ENCODE measurements around the gene MALT1. TPM values are rescaled to one million over a fixed set of nuclear protein-coding genes. Genes with fewer than 3 reads are reported as not detected.

MALT1 gene
- total RNA-seq, 1 experiment from 2014 or later, result 22.6 TPM

DNA sequence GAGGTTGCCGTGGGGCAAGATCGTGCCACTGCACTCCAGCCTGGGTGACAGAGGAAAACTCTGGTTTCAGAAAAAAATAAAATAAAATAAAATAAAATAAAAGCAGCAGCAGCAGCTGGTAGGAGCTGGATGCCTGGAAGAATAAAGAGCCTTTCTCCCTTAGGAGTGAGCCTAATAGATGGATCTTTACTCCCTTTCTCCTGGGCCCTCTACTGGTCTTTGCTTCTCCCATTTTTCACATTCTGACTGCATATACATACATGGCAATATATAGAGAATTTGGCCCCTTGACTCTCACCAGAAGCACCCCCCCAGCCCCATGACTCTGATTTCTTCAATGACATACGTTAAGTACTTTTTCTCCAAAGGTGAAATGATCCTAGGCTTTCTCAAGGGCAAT, 9.8 kb upstream of the MALT1 start:
- no TSS peak for BruUV-seq (replicated peaks)
- H3K9me3 Mint-ChIP-seq (ENCODE audit: unreplicated experiment), result no peaks in the 10 kb centered on the region
- Histone ChIP-seq H3K9me3 (no peaks in the 10 kb centered on the region), H3K4me3 (ENCODE audit: low read depth, low read length) (no peak overlapping the region), H3K27me3 (replicated peaks; ENCODE audit: control insufficient read depth, insufficient read depth, low read length) (no peaks in the 10 kb centered on the region), H3K4me1 (no peaks in the 10 kb centered on the region), H3K36me3 (ENCODE audit: control insufficient read depth, insufficient read depth, low read length) (no peaks in the 10 kb centered on the region)
- ChIA-PET POLR2A (no interaction called here), CTCF (interaction anchor here (0.6 to 1.3 kb wide), 3 partner anchors 10 to 134 kb away, joined by 3 to 4 read pairs (median 3); partner anchors contain the start of gene MALT1)
- peaks cover 5% of the 10 kb centered on the region for H3K36me3 Mint-ChIP-seq (ENCODE audit: insufficient read depth, unreplicated experiment)
- peak in 1 of 2 experiments; percentile 9 for DNase-seq
- intact Hi-C loops (cut with micrococcal nuclease; ENCODE audit: unreplicated experiment), result loop anchor here (1.0 to 2.0 kb wide), 2 partner anchors 31 to 132 kb away; no protein-coding TSS in a partner anchor
- no peak overlapping the region for H3K4me3 Mint-ChIP-seq (ENCODE audit: unreplicated experiment)
- no peaks in the 10 kb centered on the region for H3K27me3 Mint-ChIP-seq (ENCODE audit: insufficient read depth, unreplicated experiment)
- TF ChIP-seq, protein P1, sequence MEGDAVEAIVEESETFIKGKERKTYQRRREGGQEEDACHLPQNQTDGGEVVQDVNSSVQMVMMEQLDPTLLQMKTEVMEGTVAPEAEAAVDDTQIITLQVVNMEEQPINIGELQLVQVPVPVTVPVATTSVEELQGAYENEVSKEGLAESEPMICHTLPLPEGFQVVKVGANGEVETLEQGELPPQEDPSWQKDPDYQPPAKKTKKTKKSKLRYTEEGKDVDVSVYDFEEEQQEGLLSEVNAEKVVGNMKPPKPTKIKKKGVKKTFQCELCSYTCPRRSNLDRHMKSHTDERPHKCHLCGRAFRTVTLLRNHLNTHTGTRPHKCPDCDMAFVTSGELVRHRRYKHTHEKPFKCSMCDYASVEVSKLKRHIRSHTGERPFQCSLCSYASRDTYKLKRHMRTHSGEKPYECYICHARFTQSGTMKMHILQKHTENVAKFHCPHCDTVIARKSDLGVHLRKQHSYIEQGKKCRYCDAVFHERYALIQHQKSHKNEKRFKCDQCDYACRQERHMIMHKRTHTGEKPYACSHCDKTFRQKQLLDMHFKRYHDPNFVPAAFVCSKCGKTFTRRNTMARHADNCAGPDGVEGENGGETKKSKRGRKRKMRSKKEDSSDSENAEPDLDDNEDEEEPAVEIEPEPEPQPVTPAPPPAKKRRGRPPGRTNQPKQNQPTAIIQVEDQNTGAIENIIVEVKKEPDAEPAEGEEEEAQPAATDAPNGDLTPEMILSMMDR (IDR thresholded peaks at IDR 0.05; ENCODE audit: insufficient read depth in 1 of 2, low read depth in 1 of 2, low read length in 1 of 2, severe bottlenecking in 1 of 2, unreplicated experiment in 1 of 2), result peak; percentile 13 to 26
- H3K4me1 Mint-ChIP-seq (ENCODE audit: low read depth, unreplicated experiment), result peaks cover 9% of the 10 kb centered on the region
- no peak overlapping the region for H3K27ac Mint-ChIP-seq (ENCODE audit: unreplicated experiment)

DNA sequence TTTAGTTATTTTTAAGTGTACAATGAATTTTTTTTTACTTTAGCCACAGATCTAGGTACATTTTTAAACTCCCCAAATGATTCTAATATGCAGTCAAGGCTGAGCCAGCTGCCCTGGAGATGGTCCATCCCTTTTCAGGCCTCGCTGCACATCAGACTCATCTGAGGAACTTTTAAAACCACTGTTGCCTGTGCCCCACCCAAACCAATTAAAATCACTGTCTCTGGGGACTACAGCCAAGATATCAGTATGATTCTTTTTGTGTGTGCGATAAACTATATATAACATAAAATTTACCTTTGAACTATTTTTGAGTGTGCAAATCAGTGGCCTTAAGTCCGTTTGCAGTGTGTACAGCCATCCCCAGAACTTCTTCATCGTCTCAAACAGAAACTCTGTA, 9.1 kb upstream of the MALT1 start:
- intact Hi-C loops (cut with micrococcal nuclease; ENCODE audit: unreplicated experiment), result no loop called here
- Histone ChIP-seq H3K36me3 (ENCODE audit: control insufficient read depth, insufficient read depth, low read length) (no peaks in the 10 kb centered on the region), H3K4me3 (ENCODE audit: low read depth, low read length) (no peak overlapping the region), H3K4me1 (no peaks in the 10 kb centered on the region), H3K27me3 (replicated peaks; ENCODE audit: control insufficient read depth, insufficient read depth, low read length) (no peaks in the 10 kb centered on the region), H3K9me3 (no peaks in the 10 kb centered on the region)
- Mint-ChIP-seq H3K27me3 (ENCODE audit: insufficient read depth, unreplicated experiment) (no peaks in the 10 kb centered on the region), H3K4me1 (ENCODE audit: low read depth, unreplicated experiment) (peaks cover 9% of the 10 kb centered on the region), H3K36me3 (ENCODE audit: insufficient read depth, unreplicated experiment) (peaks cover 5% of the 10 kb centered on the region), H3K27ac (ENCODE audit: unreplicated experiment) (no peak overlapping the region), H3K4me3 (ENCODE audit: unreplicated experiment) (no peak overlapping the region), H3K9me3 (ENCODE audit: unreplicated experiment) (no peaks in the 10 kb centered on the region)
- ChIA-PET POLR2A (no interaction called here), CTCF (interaction anchor here (1.3 kb wide), 2 partner anchors 10 to 135 kb away, joined by 3 to 4 read pairs; partner anchors contain the start of gene MALT1)
- TF ChIP-seq, protein P1 (IDR thresholded peaks at IDR 0.05; ENCODE audit: insufficient read depth in 1 of 2, low read depth in 1 of 2, low read length in 1 of 2, severe bottlenecking in 1 of 2, unreplicated experiment in 1 of 2), result no peak
- no peak for DNase-seq
- BruUV-seq (replicated peaks), result no TSS peak

DNA sequence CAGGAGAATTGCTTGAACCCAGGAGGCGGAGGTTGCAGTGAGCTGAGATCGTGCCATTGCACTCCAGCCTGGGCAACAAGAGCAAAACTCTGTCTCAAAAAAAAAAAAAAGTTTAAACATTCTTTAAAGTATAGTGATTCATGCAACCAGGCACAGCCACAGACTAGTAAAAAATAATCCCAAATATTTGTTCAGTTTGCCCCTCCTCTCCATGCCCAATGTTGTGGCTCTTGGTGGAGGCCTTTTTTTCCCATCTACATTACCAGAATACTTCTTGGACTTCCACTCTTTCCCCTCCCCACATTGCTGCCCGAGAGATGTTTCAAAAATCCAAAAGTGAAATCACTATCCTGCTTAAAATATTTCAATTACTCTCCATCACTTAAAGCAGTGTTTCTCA, 5.1 kb upstream of the MALT1 start:
- no TSS peak for BruUV-seq (replicated peaks)
- Mint-ChIP-seq H3K4me3 (ENCODE audit: unreplicated experiment) (no peak overlapping the region), H3K27ac (ENCODE audit: unreplicated experiment) (no peak overlapping the region), H3K4me1 (ENCODE audit: low read depth, unreplicated experiment) (peaks cover 7% of the 10 kb centered on the region), H3K9me3 (ENCODE audit: unreplicated experiment) (no peaks in the 10 kb centered on the region), H3K27me3 (ENCODE audit: insufficient read depth, unreplicated experiment) (no peaks in the 10 kb centered on the region), H3K36me3 (ENCODE audit: insufficient read depth, unreplicated experiment) (peaks cover 5% of the 10 kb centered on the region)
- no peak overlapping the region for H3K4me3 ChIP-seq (ENCODE audit: low read depth, low read length)
- no peaks in the 10 kb centered on the region for H3K27me3 ChIP-seq (replicated peaks; ENCODE audit: control insufficient read depth, insufficient read depth, low read length)
- ChIA-PET CTCF (no interaction called here), POLR2A (interaction anchor here (0.7 kb wide), 1 partner anchor 76 kb away, joined by 11 read pairs; no protein-coding TSS in a partner anchor)
- H3K9me3 ChIP-seq, result no peaks in the 10 kb centered on the region
- no peak for DNase-seq
- TF ChIP-seq, protein P1 (IDR thresholded peaks at IDR 0.05; ENCODE audit: insufficient read depth in 1 of 2, low read depth in 1 of 2, low read length in 1 of 2, severe bottlenecking in 1 of 2, unreplicated experiment in 1 of 2), result no peak
- H3K4me1 ChIP-seq, result no peaks in the 10 kb centered on the region
- intact Hi-C loops (cut with micrococcal nuclease; ENCODE audit: unreplicated experiment), result no loop called here
- H3K36me3 ChIP-seq (ENCODE audit: control insufficient read depth, insufficient read depth, low read length), result no peaks in the 10 kb centered on the region

All from Caco-2 (cell line).